ENCODE results near the gene SLC12A7.

The SLC12A7 gene

DNA sequence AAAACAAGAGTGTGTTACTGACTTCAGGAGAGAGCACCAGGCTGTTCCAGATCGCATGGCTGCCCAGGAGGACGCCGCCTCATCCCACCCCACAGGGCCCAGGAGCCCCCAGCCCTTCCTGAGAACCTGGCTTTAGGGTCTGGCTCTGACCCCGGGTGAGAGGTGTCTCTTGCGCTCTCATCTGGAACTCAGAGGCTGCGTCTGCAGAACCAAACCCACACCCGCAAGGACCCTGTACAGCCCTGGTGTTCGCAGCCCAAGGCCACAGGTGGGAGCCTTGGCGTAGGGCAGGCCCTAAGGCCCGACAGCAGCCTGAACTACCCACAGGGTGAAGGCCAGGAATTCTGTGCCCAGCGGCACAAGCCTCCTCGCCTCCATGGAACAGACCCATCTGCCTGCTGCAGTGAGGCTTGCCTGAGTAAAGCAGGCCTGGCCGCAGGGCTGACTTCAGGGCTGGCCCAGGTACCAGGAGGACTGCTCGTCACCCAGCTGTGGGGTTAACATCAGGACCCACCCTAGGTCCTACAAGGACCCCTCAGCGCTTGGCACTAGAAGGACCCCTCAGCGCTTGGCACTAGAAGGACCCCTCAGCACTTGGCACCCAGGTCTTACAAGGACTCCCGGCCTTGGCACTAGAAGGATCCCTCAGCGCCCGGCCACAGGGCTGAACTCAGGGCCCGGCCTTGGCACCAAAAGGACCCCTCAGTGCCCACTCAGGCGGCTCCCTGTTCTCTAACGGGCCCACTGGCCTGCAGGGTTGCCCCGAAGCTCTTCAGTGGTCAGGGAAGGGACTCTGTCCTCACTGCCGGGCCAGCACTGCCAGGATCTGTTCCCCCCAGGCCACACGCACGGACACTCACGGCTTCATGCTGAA, 55.0 kb downstream of the SLC12A7 start:
- H3K27me3 Mint-ChIP-seq = no peaks in the 10 kb centered on the region
- no peaks in the 10 kb centered on the region for H3K9me3 Mint-ChIP-seq
- no peak overlapping the region for H3K4me3 Mint-ChIP-seq

GRCh38 chr5:1055896-1056610, 55.8 kb downstream of the SLC12A7 start:
- Mint-ChIP-seq H3K4me1 (ENCODE audit: low read depth) (no peaks in the 10 kb centered on the region), H3K27ac (no peak overlapping the region), H3K36me3 (ENCODE audit: low read depth) (peaks cover 9% of the 10 kb centered on the region), H3K27me3 (no peaks in the 10 kb centered on the region), H3K4me3 (no peak overlapping the region), H3K9me3 (no peaks in the 10 kb centered on the region)

More for the DNA sequence above, 55.0 kb downstream of the SLC12A7 start:
- Mint-ChIP-seq H3K27ac (no peak overlapping the region), H3K4me1 (ENCODE audit: low read depth) (no peaks in the 10 kb centered on the region), H3K36me3 (ENCODE audit: low read depth) (peaks cover 9% of the 10 kb centered on the region)

DNA sequence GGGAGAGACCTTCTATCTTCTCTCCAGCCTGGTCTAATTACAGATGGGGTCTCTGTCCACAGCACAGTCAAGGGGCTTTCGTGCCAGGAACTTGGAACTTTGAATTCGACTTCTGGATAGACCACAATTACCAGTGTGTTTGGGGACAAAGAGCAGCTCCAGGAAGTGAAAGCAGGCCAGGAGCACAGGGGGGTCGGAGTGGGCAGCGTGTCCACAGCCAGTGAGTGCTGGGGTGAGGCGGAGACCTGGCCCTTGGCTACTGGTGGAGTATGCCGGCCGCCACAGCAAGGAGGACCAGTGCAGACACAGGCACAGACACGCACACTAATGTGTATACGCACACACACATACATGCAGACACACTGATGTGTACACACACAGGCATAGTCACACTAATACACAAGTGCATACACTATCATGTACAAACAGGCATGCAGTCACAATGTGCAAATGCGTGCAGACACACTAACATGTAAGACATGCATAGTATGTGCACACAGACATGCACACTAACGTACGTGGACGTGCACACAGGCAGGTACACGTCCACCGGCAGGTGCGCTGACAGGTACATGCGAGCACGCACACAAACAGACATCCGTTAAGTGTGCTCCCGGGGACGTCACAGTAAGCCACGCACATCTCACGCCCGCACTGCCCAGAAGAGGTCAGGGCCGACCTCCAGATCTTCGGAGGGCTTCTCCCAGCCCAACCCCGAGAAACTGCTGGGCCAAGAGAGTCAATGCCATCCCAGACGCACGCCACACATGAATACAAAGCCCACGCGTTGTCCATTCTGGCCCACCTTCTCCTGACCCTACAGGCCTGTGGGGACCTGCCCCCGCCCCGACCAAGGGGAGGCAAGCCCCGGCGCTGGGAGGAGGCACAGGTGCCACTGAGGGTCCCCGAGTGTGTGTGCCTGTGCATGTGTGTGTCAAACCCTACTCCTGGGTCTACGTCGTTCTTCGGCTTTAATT, 56.8 kb downstream of the SLC12A7 start:
- Mint-ChIP-seq H3K4me3 (no peak overlapping the region), H3K27me3 (no peaks in the 10 kb centered on the region), H3K9me3 (no peaks in the 10 kb centered on the region), H3K27ac (no peak overlapping the region), H3K36me3 (ENCODE audit: low read depth) (peaks cover 9% of the 10 kb centered on the region), H3K4me1 (ENCODE audit: low read depth) (no peaks in the 10 kb centered on the region)

- no peaks in the 10 kb centered on the region for H3K4me1 Mint-ChIP-seq (ENCODE audit: low read depth)
- peaks cover 9% of the 10 kb centered on the region for H3K36me3 Mint-ChIP-seq (ENCODE audit: low read depth)
- H3K9me3 Mint-ChIP-seq = no peaks in the 10 kb centered on the region
- H3K27me3 Mint-ChIP-seq = no peaks in the 10 kb centered on the region
- H3K4me3 Mint-ChIP-seq = no peak overlapping the region
- H3K27ac Mint-ChIP-seq = no peak overlapping the region
Measured at GRCh38 chr5:1054018-1054798, 57.7 kb downstream of the SLC12A7 start.

GRCh38 chr5:1053391-1054017, 58.4 kb downstream of the SLC12A7 start:
- H3K27ac Mint-ChIP-seq = no peak overlapping the region
- peaks cover 1% of the 10 kb centered on the region for H3K9me3 Mint-ChIP-seq
- H3K4me3 Mint-ChIP-seq = no peak overlapping the region
- H3K36me3 Mint-ChIP-seq (ENCODE audit: low read depth) = peaks cover 9% of the 10 kb centered on the region
- H3K27me3 Mint-ChIP-seq = no peaks in the 10 kb centered on the region
- H3K4me1 Mint-ChIP-seq (ENCODE audit: low read depth) = no peaks in the 10 kb centered on the region

GRCh38 chr5:1052641-1053390, 59.0 kb downstream of the SLC12A7 start:
- Mint-ChIP-seq H3K4me3 (no peak overlapping the region), H3K27ac (no peak overlapping the region), H3K36me3 (ENCODE audit: low read depth) (peaks cover 12% of the 10 kb centered on the region), H3K27me3 (no peaks in the 10 kb centered on the region), H3K9me3 (peaks cover 8% of the 10 kb centered on the region), H3K4me1 (ENCODE audit: low read depth) (no peaks in the 10 kb centered on the region)

- peaks cover 14% of the 10 kb centered on the region for H3K36me3 Mint-ChIP-seq (ENCODE audit: low read depth)
- H3K27me3 Mint-ChIP-seq = no peaks in the 10 kb centered on the region
- H3K4me1 Mint-ChIP-seq (ENCODE audit: low read depth) = no peaks in the 10 kb centered on the region
- H3K4me3 Mint-ChIP-seq = no peak overlapping the region
- H3K27ac Mint-ChIP-seq = no peak overlapping the region
- peaks cover 15% of the 10 kb centered on the region for H3K9me3 Mint-ChIP-seq
Measured at GRCh38 chr5:1052076-1052475, 59.8 kb downstream of the SLC12A7 start.

GRCh38 chr5:1051366-1051720, 60.5 kb downstream of the SLC12A7 start:
- Mint-ChIP-seq H3K9me3 (peaks cover 23% of the 10 kb centered on the region), H3K36me3 (ENCODE audit: low read depth) (peaks cover 17% of the 10 kb centered on the region), H3K4me3 (no peak overlapping the region), H3K4me1 (ENCODE audit: low read depth) (no peaks in the 10 kb centered on the region), H3K27me3 (no peaks in the 10 kb centered on the region), H3K27ac (no peak overlapping the region)

- Mint-ChIP-seq H3K4me1 (ENCODE audit: low read depth) (no peaks in the 10 kb centered on the region), H3K9me3 (peaks cover 29% of the 10 kb centered on the region), H3K36me3 (ENCODE audit: low read depth) (peaks cover 13% of the 10 kb centered on the region), H3K4me3 (no peak overlapping the region), H3K27ac (no peak overlapping the region), H3K27me3 (no peaks in the 10 kb centered on the region)
Measured at GRCh38 chr5:1050423-1051365, 61.2 kb downstream of the SLC12A7 start.

DNA sequence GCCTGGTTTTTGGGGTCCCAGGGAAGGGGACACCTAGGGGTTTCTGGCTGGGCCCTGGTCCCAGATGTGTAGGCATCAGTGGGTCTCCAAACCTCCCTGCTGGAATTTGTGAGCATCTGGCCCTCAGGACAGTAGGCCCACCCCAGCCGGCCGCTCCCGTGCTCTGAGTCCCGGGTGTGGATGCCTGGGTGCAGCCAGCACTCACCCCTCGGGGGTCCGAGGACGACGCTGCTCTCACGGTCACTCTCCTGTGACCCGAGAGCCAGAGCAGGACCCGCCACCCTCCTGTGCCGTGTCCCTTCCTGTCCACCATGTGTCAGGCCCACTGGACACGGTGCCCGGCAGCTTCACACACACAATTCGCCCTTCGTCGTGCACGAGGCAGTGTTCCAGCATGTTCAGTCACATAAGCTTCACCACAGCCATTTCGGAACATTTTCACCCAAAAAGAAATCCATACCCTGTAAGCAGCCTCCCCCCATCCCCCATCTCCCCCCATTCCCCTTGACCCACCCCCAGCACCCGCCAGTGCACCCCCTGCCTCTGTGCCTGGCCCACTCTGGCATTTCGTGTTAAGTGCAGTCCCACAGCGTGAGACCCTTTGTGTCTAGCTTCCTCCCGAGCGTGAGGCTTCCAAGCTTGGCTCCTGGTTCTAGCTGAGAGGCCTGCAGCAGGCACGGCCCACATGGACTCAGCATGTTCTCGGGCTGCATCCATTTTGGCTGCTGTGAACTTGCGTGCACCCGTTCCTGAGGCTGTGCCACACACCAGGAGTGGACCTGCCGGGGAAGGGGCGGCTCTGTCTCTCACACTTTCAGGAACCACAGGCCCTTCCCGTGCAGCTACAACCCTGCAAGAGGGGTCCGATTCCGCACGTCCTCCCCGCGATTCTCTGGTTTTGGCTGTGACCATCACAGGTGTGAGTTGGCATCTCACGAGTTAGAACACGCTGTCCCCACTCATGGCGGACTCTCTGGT, 62.7 kb downstream of the SLC12A7 start:
- H3K27ac Mint-ChIP-seq = no peak overlapping the region
- no peaks in the 10 kb centered on the region for H3K4me1 Mint-ChIP-seq (ENCODE audit: low read depth)
- H3K4me3 Mint-ChIP-seq = no peak overlapping the region
- peaks cover 15% of the 10 kb centered on the region for H3K36me3 Mint-ChIP-seq (ENCODE audit: low read depth)
- no peaks in the 10 kb centered on the region for H3K27me3 Mint-ChIP-seq
- H3K9me3 Mint-ChIP-seq = peaks cover 45% of the 10 kb centered on the region

DNA sequence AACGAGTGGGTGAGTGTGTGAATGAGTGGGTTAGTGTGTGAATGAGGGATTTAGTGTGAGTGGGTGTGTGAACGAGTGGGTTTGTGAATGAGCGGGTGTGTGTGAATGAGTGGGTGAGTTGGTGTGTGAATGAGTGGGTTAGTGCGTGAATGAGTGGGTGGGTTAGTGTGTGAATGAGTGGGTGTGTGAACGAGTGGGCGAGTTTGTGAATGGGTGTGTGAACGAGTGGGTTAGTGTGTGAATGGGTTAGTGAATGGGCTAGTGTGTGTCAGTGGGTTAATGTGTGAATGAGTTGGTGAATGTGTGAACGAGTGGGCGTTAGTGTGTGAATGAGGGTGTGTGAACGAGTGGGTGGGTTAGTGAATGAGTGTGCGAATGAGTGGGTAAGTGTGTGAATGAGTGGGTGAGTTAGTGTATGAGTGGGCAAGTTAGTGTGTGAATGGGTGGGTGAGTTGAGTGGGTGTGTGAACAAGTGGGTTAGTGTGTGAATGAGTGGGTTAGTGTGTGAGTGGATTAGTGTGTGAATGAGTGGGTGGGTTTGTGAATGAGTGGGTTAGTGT, 63.6 kb downstream of the SLC12A7 start:
- H3K36me3 Mint-ChIP-seq (ENCODE audit: low read depth) = peaks cover 15% of the 10 kb centered on the region
- H3K4me3 Mint-ChIP-seq = no peak overlapping the region
- H3K4me1 Mint-ChIP-seq (ENCODE audit: low read depth) = peaks cover 4% of the 10 kb centered on the region
- no peaks in the 10 kb centered on the region for H3K27me3 Mint-ChIP-seq
- peak overlapping the region; percentile 62 for H3K27ac Mint-ChIP-seq
- H3K9me3 Mint-ChIP-seq = peaks cover 54% of the 10 kb centered on the region

Measured in stimulated activated naive CD8-positive, alpha-beta T cell treated with anti-CD3 and anti-CD28 coated beads, Interleukin-15, Interleukin-2, amounts not matched to agents 100 ng/mL and 50 ng/mL, for 24 hours (primary cell).